ENCODE results near the gene SPACA9. TPM values are rescaled to one million over a fixed set of nuclear protein-coding genes. Genes with fewer than 3 reads are reported as not detected.

SPACA9 gene
- total RNA-seq, 1 donor from 2014 or later: 5.2 TPM

DNA sequence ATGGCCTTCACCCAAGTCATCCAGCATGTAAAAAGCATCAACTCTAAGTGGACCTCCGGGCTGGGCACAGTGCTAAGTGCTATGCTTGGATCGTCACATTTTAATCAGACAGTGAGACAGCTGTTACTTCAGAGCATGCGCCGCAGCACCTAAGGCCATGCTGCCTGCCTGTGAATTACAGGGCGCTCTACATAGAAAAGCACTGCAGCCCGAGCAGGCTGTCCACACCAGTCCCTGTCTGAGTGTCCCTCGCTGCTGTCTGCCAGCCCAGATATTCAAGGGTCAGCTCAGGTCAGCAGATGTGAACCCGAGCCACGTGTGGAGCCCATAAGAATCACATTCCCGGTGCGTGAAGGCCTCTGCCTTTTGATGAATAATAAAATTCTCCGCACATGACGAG, 37.7 kb upstream of the SPACA9 start:
- no peak overlapping the region for H3K4me3 ChIP-seq (ENCODE audit: low read depth, low read length)
- TF ChIP-seq, protein P1, sequence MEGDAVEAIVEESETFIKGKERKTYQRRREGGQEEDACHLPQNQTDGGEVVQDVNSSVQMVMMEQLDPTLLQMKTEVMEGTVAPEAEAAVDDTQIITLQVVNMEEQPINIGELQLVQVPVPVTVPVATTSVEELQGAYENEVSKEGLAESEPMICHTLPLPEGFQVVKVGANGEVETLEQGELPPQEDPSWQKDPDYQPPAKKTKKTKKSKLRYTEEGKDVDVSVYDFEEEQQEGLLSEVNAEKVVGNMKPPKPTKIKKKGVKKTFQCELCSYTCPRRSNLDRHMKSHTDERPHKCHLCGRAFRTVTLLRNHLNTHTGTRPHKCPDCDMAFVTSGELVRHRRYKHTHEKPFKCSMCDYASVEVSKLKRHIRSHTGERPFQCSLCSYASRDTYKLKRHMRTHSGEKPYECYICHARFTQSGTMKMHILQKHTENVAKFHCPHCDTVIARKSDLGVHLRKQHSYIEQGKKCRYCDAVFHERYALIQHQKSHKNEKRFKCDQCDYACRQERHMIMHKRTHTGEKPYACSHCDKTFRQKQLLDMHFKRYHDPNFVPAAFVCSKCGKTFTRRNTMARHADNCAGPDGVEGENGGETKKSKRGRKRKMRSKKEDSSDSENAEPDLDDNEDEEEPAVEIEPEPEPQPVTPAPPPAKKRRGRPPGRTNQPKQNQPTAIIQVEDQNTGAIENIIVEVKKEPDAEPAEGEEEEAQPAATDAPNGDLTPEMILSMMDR (conservative IDR thresholded peaks at IDR 0.05; ENCODE audit: low read depth, low read length): no peak

DNA sequence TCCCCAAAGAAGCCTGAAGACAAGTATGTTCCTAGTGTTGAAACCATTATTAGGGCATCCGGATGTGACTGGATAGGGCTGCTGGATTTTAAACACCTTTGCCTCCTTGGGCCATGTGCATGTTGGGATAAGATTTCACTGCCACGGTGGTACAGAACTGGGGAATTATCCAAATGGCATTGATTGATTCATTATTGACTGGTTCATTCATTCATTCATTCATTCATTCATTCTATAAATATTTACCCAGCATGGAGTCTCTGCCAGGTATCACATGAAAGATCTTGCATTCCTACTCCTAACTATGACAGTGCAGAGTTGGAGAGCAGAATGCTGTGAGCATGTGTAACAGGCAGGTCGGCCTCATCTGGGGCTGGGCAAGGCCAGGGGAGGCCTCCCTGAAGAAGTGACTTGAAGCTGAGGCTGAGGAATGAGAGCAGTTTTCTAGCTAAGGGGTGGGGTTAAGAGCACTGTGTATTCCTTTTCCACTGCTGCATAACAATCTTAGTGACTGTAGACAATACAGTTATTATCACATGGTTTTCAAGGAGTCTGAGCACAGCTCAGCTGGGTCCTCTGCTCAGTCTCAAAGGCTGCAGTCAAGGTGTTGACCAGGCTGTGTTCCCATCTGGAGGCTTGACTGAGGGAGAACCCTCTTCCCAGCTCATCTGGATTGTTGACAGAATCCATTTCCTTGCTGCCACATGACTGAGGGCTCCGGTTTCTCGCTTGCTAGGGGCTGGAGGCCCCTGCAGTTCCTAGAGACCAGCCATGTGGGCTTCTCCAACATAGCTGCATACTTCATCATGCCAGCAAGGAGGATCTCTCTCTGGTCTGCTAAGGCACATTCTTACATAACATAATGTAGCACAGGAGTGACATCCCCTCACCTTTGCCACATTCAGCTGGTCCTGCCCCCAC, 36.3 kb upstream of the SPACA9 start:
- no peak overlapping the region for H3K4me3 ChIP-seq (ENCODE audit: low read depth, low read length)
- DNase-seq (ENCODE audit: low read depth): no peak
- TF ChIP-seq, protein P1 (conservative IDR thresholded peaks at IDR 0.05; ENCODE audit: low read depth, low read length): no peak

More for the DNA sequence above, 37.7 kb upstream of the SPACA9 start:
- no peak for DNase-seq (ENCODE audit: low read depth)

DNA sequence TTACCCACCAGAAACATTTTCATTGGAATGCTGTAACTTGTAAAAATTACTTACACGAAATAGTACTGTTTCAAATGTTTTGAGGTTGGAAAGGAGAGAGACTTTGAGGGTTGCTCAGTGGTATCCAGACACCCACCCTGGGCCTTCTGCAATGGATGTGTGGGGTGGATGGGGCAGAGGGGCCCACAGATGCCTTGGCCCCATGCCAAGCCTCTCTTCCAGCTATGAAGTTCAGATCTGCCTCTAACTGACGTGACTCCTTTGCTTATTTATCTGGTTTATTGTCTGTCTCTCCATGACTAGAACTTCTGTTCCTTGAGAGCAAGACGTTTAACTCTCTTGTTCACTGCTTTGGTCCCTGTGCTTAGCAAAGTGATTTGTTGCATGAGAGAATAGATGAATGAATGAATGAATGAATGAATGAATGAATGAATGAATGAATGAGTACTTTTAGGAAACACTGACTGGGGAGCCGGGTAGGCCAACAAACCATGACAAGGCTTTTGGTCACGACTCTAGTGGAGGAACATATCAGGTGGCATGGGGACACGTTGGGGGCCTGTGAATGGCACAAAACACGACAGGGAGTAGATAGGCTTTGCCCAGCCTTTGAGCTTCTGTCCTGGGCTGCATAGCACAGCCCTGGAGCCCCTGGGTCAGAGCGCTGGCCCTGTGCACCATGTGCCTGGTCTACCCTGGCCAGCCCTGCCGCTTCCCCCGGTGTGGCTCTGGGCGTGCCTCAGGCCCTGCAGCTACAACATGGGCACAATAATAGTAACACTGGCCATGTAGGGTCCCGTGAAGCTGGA, 32.4 kb upstream of the SPACA9 start:
- H3K4me3 ChIP-seq (ENCODE audit: low read depth, low read length): no peak overlapping the region
- TF ChIP-seq, protein P1 (conservative IDR thresholded peaks at IDR 0.05; ENCODE audit: low read depth, low read length): no peak
- DNase-seq (ENCODE audit: low read depth): no peak

DNA sequence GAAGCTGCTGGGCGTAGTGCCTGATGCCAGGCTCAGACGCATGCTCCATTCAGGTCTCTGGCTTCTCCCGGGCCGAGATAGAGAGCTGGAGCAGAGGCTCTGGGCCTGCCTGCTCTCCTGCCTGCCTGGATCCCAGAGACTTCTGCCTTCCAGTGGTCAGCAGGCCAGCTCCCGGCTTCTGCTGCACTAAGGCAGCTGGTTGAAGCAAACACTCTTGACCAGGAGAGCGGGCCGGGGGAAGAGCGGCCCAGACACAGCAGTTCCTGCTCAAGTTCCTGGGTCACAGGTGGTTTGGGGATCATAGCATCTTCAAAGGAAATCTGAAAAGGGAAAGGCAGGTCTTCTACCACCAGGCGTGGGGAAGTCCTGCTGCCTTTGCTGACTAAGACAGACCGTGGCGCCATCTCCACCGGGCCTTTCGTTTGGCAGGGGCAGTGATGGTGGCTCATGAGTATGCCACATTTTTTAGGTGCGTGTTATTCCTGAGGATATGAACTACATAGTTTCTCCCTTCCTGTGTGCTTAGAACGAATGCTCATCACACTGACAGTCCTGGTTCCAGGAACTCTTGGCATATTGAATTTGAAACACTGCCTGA, 31.7 kb upstream of the SPACA9 start:
- no peak overlapping the region for H3K4me3 ChIP-seq (ENCODE audit: low read depth, low read length)
- TF ChIP-seq, protein P1 (conservative IDR thresholded peaks at IDR 0.05; ENCODE audit: low read depth, low read length): no peak
- no peak for DNase-seq (ENCODE audit: low read depth)

DNA sequence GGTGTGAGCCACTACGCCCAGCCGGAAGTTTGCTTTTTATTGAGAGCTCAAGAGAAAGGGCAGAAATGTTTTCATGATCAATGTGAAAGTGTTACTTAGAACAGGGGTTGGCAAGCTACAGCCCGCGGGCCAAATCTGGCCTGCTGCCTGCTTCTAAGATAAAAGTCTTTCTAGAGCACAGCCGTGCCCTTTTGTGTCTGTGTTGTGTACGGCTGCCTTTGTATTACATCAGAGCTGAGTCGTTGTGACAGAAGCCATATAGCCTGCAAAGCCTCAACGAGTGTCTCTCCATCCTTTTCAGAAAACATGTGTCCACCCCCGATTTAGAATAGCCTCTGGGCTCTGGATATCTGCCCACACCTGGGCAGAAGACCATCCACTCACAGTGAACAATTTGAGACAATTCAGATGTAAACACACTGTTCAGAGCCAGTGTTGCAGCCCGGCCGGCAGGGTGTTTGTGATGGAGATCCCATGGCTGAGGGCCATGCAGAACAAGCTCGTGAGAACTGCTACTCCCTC, 29.5 kb upstream of the SPACA9 start:
- TF ChIP-seq, protein P1 (conservative IDR thresholded peaks at IDR 0.05; ENCODE audit: low read depth, low read length): no peak
- no peak for DNase-seq (ENCODE audit: low read depth)
- no peak overlapping the region for H3K4me3 ChIP-seq (ENCODE audit: low read depth, low read length)

DNA sequence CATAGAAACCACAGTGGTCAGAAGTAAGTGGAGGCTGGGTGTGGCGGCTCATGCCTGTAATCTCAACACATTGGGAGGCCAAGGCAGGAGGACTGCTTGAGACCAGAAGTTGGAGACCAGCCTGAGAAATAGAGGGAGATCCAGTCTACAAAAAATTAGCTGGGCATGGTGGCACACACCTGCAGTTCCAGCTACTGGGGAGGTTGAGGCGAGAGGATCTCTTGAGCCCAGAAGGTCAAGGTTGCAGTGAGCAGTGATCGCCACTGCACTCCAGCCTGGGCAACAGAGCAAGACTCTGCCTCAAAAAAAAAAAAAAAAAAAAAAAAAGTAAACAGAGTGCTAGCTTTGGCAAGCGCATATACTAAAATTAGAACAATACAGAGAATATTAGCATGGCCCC, 25.2 kb upstream of the SPACA9 start:
- no peak for DNase-seq (ENCODE audit: low read depth)
- TF ChIP-seq, protein P1 (conservative IDR thresholded peaks at IDR 0.05; ENCODE audit: low read depth, low read length): no peak
- no peak overlapping the region for H3K4me3 ChIP-seq (ENCODE audit: low read depth, low read length)

Measured in epithelial cell of proximal tubule (primary cell).